Measurements from ENCODE around the gene GLP1R. TPM values are rescaled to one million over a fixed set of nuclear protein-coding genes. Genes with fewer than 3 reads are reported as not detected.

The GLP1R gene
- total RNA-seq, 1 experiment from 2014 or later: 0.85 TPM

DNA sequence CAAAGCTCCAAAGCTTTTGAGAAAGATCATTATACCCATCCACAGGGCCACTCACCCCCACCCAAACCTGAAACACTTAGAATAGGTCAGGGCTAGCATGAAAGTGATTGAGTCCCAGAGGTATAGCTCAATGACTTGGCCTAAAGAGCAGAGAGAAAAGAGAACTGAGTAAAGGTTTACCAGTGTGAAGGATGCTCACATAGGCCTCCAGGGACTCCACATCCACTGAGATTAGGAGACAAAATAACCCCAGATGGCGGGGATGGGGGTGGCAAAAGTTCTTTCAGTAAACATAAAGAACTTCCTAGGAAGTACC is 54.2 kb downstream of the GLP1R start:
- Histone ChIP-seq H4K91ac (ENCODE audit: insufficient read length, low read depth, low read length) (no peak overlapping the region), H2BK15ac (ENCODE audit: low read depth, low read length) (no peak overlapping the region), H3K18ac (ENCODE audit: insufficient read length, low read depth, low read length) (no peak overlapping the region), H3K4ac (ENCODE audit: low read depth, low read length) (no peak overlapping the region), H2BK5ac (ENCODE audit: insufficient read length, low read length) (no peak overlapping the region), H3K56ac (ENCODE audit: insufficient read length, low read depth, low read length) (no peak overlapping the region), H4K8ac (replicated peaks; ENCODE audit: insufficient read length, low read depth, low read length) (no peak overlapping the region), H3K79me1 (ENCODE audit: insufficient read depth, low read depth, low read length, poor library complexity, severe bottlenecking) (no peaks in the 10 kb centered on the region), H3K9me3 (ENCODE audit: control insufficient read depth, low read depth, low read length) (no peaks in the 10 kb centered on the region), H2BK20ac (ENCODE audit: low read depth, low read length, poor library complexity, severe bottlenecking) (no peak overlapping the region), H3K4me2 (ENCODE audit: insufficient read depth, insufficient read length, low read length) (no peak overlapping the region), H2AK5ac (ENCODE audit: insufficient read length, low read length) (no peak overlapping the region), H3K23ac (ENCODE audit: insufficient read length, low read depth, low read length) (no peak overlapping the region), H2AFZ (ENCODE audit: low read length) (no peak overlapping the region), H4K5ac (ENCODE audit: insufficient read length, low read depth, low read length) (no peak overlapping the region), H3T11ph (ENCODE audit: low read length) (no peak overlapping the region), H3K23me2 (ENCODE audit: insufficient read length, low read depth, low read length, poor library complexity, severe bottlenecking) (peaks cover 2% of the 10 kb centered on the region), H3K27me3 (ENCODE audit: insufficient read depth, low read length) (no peaks in the 10 kb centered on the region), H2BK12ac (ENCODE audit: insufficient read length, low read depth, low read length) (no peak overlapping the region), H3K27ac (ENCODE audit: insufficient read length, low read depth, low read length) (no peak overlapping the region), H3K14ac (ENCODE audit: insufficient read depth, low read length) (no peak overlapping the region), H3K9ac (ENCODE audit: extremely low read depth, insufficient read length, low read length) (no peak overlapping the region), H3K4me1 (ENCODE audit: insufficient read depth, low read length) (no peaks in the 10 kb centered on the region), H2BK120ac (ENCODE audit: low read depth, low read length, poor library complexity, severe bottlenecking) (no peak overlapping the region), H4K20me1 (ENCODE audit: control insufficient read depth, insufficient read depth, insufficient read length) (no peaks in the 10 kb centered on the region), H3K79me2 (ENCODE audit: insufficient read depth, low read length) (no peaks in the 10 kb centered on the region)
- TF ChIP-seq CTCF (conservative IDR thresholded peaks at IDR 0.05): no peak
- Mint-ChIP-seq H3K4me3 (no peak overlapping the region), H3K27ac (no peak overlapping the region), H3K4me1 (peaks cover 9 to 10% of the 10 kb centered on the region in 2 experiments), H3K9me3 (no peaks in the 10 kb centered on the region), H3K27me3 (ENCODE audit: low read depth) (peaks cover 1% of the 10 kb centered on the region), H3K36me3 (ENCODE audit: insufficient read depth in 1 of 3, low read depth in 3 of 3) (peaks cover 0 to 8% (median 6%) of the 10 kb centered on the region in 3 experiments; a peak in 3 of 7 replicates)
- WGBS (ENCODE audit: extremely low coverage, insufficient read length, low lambda C conversion rate): no CpG with 5 or more reads among the region's 1 CpG
- no peak for DNase-seq
